ENCODE measurements around the gene ZNF717.
"Not testable (repeated sequence)": the region's sequence is repeated elsewhere in the genome, so short reads cannot be mapped to it uniquely, and the experiment has no call there.

The ZNF717 gene

GRCh38 chr3:75785081-75785755 is at the start of gene ZNF717:
Gene ZNF717 (minus strand): TSS chr3:75785549. CDS start chr3:75783362, 2,187 bp downstream.
- peak; percentile 76 for DNase-seq (ENCODE audit: low read depth)
- H3K4me3 ChIP-seq (ENCODE audit: low read length), result peak within 1 kb of the TSS; percentile 94

GRCh38 chr3:75831076-75831475 is 45.7 kb upstream of the ZNF717 start:
- not testable (repeated sequence) for H3K9ac ChIP-seq (ENCODE audit: low read length); H3K27me3 ChIP-seq (replicated peaks; ENCODE audit: control insufficient read depth, insufficient read depth, low read length); H3K4me1 ChIP-seq (ENCODE audit: control insufficient read depth, insufficient read depth, low read length); H3K36me3 ChIP-seq (ENCODE audit: control insufficient read depth, insufficient read depth, low read length, severe bottlenecking); H3K9me3 ChIP-seq (ENCODE audit: control insufficient read depth, low read length); H3K4me3 ChIP-seq (ENCODE audit: low read length)
- DNase-seq (ENCODE audit: low read depth), result peak; percentile 24

More at GRCh38 chr3:75785081-75785755, at the start of gene ZNF717:
- not testable (repeated sequence) for H3K27me3 ChIP-seq (replicated peaks; ENCODE audit: control insufficient read depth, insufficient read depth, low read length); H3K4me1 ChIP-seq (ENCODE audit: control insufficient read depth, insufficient read depth, low read length); H3K9me3 ChIP-seq (ENCODE audit: control insufficient read depth, low read length); H3K36me3 ChIP-seq (ENCODE audit: control insufficient read depth, insufficient read depth, low read length, severe bottlenecking)
- H3K9ac ChIP-seq (ENCODE audit: low read length), result peak within 1 kb of the TSS; percentile 91

- H3K9me3 ChIP-seq (ENCODE audit: control insufficient read depth, low read length); H3K36me3 ChIP-seq (ENCODE audit: control insufficient read depth, insufficient read depth, low read length, severe bottlenecking); H3K27me3 ChIP-seq (replicated peaks; ENCODE audit: control insufficient read depth, insufficient read depth, low read length); H3K9ac ChIP-seq (ENCODE audit: low read length); H3K4me1 ChIP-seq (ENCODE audit: control insufficient read depth, insufficient read depth, low read length); H3K4me3 ChIP-seq (ENCODE audit: low read length): not testable (repeated sequence)
- peak; percentile 66 for DNase-seq (ENCODE audit: low read depth)
These were observed 32.7 kb upstream of the ZNF717 start for GRCh38 chr3:75818019-75818418.

- H3K36me3 ChIP-seq (ENCODE audit: control insufficient read depth, insufficient read depth, low read length, severe bottlenecking); H3K27me3 ChIP-seq (replicated peaks; ENCODE audit: control insufficient read depth, insufficient read depth, low read length); H3K4me3 ChIP-seq (ENCODE audit: low read length); H3K4me1 ChIP-seq (ENCODE audit: control insufficient read depth, insufficient read depth, low read length); H3K9me3 ChIP-seq (ENCODE audit: control insufficient read depth, low read length); H3K9ac ChIP-seq (ENCODE audit: low read length): not testable (repeated sequence)
- peak; percentile 48 for DNase-seq (ENCODE audit: low read depth)
These were observed 31.2 kb upstream of the ZNF717 start for GRCh38 chr3:75816287-75817180.

- no peaks in the 10 kb centered on the region for H3K4me1 ChIP-seq (ENCODE audit: control insufficient read depth, insufficient read depth, low read length)
- no peaks in the 10 kb centered on the region for H3K9me3 ChIP-seq (ENCODE audit: control insufficient read depth, low read length)
- H3K4me3 ChIP-seq (ENCODE audit: low read length), result no peak overlapping the region
- H3K9ac ChIP-seq (ENCODE audit: low read length), result no peak overlapping the region
- no peaks in the 10 kb centered on the region for H3K27me3 ChIP-seq (replicated peaks; ENCODE audit: control insufficient read depth, insufficient read depth, low read length)
- no peak for DNase-seq (ENCODE audit: low read depth)
- no peaks in the 10 kb centered on the region for H3K36me3 ChIP-seq (ENCODE audit: control insufficient read depth, insufficient read depth, low read length, severe bottlenecking)
These were observed 29.4 kb upstream of the ZNF717 start for GRCh38 chr3:75814797-75815196.

- H3K9ac ChIP-seq (ENCODE audit: low read length), result no peak overlapping the region
- no peaks in the 10 kb centered on the region for H3K9me3 ChIP-seq (ENCODE audit: control insufficient read depth, low read length)
- H3K4me3 ChIP-seq (ENCODE audit: low read length), result no peak overlapping the region
- H3K36me3 ChIP-seq (ENCODE audit: control insufficient read depth, insufficient read depth, low read length, severe bottlenecking), result peaks cover 18% of the 10 kb centered on the region
- no peaks in the 10 kb centered on the region for H3K27me3 ChIP-seq (replicated peaks; ENCODE audit: control insufficient read depth, insufficient read depth, low read length)
- DNase-seq (ENCODE audit: low read depth), result no peak
- H3K4me1 ChIP-seq (ENCODE audit: control insufficient read depth, insufficient read depth, low read length), result peaks cover 7% of the 10 kb centered on the region
These were observed 2.8 kb downstream of the ZNF717 start for GRCh38 chr3:75782506-75782905.

- H3K9ac ChIP-seq (ENCODE audit: low read length), result no peak overlapping the region
- H3K4me3 ChIP-seq (ENCODE audit: low read length), result no peak overlapping the region
- H3K9me3 ChIP-seq (ENCODE audit: control insufficient read depth, low read length), result peaks cover 3% of the 10 kb centered on the region
- peaks cover 25% of the 10 kb centered on the region for H3K36me3 ChIP-seq (ENCODE audit: control insufficient read depth, insufficient read depth, low read length, severe bottlenecking)
- H3K4me1 ChIP-seq (ENCODE audit: control insufficient read depth, insufficient read depth, low read length), result peaks cover 7% of the 10 kb centered on the region
- DNase-seq (ENCODE audit: low read depth), result no peak
- no peaks in the 10 kb centered on the region for H3K27me3 ChIP-seq (replicated peaks; ENCODE audit: control insufficient read depth, insufficient read depth, low read length)
These were observed 4.1 kb downstream of the ZNF717 start for GRCh38 chr3:75781079-75781745.

- H3K9me3 ChIP-seq (ENCODE audit: control insufficient read depth, low read length); DNase-seq (ENCODE audit: low read depth); H3K4me3 ChIP-seq (ENCODE audit: low read length); H3K9ac ChIP-seq (ENCODE audit: low read length); H3K4me1 ChIP-seq (ENCODE audit: control insufficient read depth, insufficient read depth, low read length); H3K27me3 ChIP-seq (replicated peaks; ENCODE audit: control insufficient read depth, insufficient read depth, low read length): not testable (repeated sequence)
- H3K36me3 ChIP-seq (ENCODE audit: control insufficient read depth, insufficient read depth, low read length, severe bottlenecking), result peaks cover 24% of the 10 kb centered on the region
These were observed 7.6 kb downstream of the ZNF717 start for GRCh38 chr3:75777742-75778141.

- not testable (repeated sequence) for H3K9me3 ChIP-seq (ENCODE audit: control insufficient read depth, low read length); H3K4me3 ChIP-seq (ENCODE audit: low read length); H3K4me1 ChIP-seq (ENCODE audit: control insufficient read depth, insufficient read depth, low read length); H3K9ac ChIP-seq (ENCODE audit: low read length); H3K27me3 ChIP-seq (replicated peaks; ENCODE audit: control insufficient read depth, insufficient read depth, low read length); DNase-seq (ENCODE audit: low read depth)
- H3K36me3 ChIP-seq (ENCODE audit: control insufficient read depth, insufficient read depth, low read length, severe bottlenecking), result peaks cover 53% of the 10 kb centered on the region
These were observed 13.7 kb downstream of the ZNF717 start for GRCh38 chr3:75771631-75772030.

- Histone ChIP-seq H3K4me3 (ENCODE audit: low read length) (no peak overlapping the region), H3K9ac (ENCODE audit: low read length) (no peak overlapping the region), H3K36me3 (ENCODE audit: control insufficient read depth, insufficient read depth, low read length, severe bottlenecking) (peaks cover 58% of the 10 kb centered on the region), H3K9me3 (ENCODE audit: control insufficient read depth, low read length) (peaks cover 17% of the 10 kb centered on the region), H3K4me1 (ENCODE audit: control insufficient read depth, insufficient read depth, low read length) (no peaks in the 10 kb centered on the region), H3K27me3 (replicated peaks; ENCODE audit: control insufficient read depth, insufficient read depth, low read length) (no peaks in the 10 kb centered on the region)
- DNase-seq (ENCODE audit: low read depth), result no peak
These were observed 16.9 kb downstream of the ZNF717 start for GRCh38 chr3:75768303-75769017.

Measured in adipocyte (in vitro differentiated cells).